GM12892 (cell line): ENCODE measurements around the gene STN1.
A peak's percentile ranks its signal among the peaks of the same experiment; 100 is the strongest.

ENCODE experiments used
- DNase-seq: peaks from one replicate; pipeline ENCODE4 v3.0.0; 2011; ENCODE audit not compliant: insufficient read length
- FAIRE-seq: peaks from 2 replicates; lab custom pipeline; 2011; peaks lifted over from hg19 to GRCh38; lab: Jason Lieb, UNC
- POLR2A ChIP-seq: IDR thresholded peaks from 2 replicates; pipeline ENCODE4 v1.6.1; 2011; ENCODE audit warnings: low read depth, low read length, control low read depth
- POLR2AphosphoS5 ChIP-seq: IDR thresholded peaks from 2 replicates; pipeline ENCODE4 v1.6.1; 2011; ENCODE audit warnings: low read depth, low read length, control low read depth
- TAF1 ChIP-seq: IDR thresholded peaks from 2 replicates; pipeline ENCODE4 v1.6.1; 2011; ENCODE audit warnings: low read depth, mild to moderate bottlenecking, control low read depth, low read length, borderline replicate concordance

The STN1 gene

DNA sequence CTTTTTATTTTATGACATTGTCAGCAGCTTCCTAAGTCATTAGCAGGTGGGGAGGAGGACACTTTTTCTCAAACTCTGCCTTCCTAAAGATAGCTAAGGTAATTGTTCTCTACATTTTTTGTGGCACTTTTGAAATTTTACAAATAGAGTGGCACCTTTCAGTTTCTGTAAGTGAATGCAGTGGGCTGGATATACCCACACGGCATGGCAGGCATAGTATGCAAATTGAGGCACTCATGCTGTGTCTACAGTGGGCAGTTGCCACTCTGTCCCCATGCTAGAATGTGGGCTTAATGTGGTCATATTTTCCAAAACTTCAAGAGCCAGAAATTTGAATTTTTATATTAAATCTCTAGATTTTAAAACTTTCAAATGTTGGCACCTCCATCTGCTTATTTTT is 49.8 kb downstream of the STN1 start:
- no peak for FAIRE-seq
- TF ChIP-seq TAF1 (no peak), POLR2A (no peak), POLR2AphosphoS5 (no peak)
- DNase-seq = no peak

GRCh38 chr10:103861505-103861904 is 56.5 kb downstream of the STN1 start:
- FAIRE-seq = no peak
- TF ChIP-seq POLR2A (no peak), POLR2AphosphoS5 (no peak), TAF1 (no peak)
- DNase-seq = no peak

GRCh38 chr10:103859161-103860086 is 58.6 kb downstream of the STN1 start:
- TF ChIP-seq TAF1 (no peak), POLR2A (no peak), POLR2AphosphoS5 (no peak)

DNA sequence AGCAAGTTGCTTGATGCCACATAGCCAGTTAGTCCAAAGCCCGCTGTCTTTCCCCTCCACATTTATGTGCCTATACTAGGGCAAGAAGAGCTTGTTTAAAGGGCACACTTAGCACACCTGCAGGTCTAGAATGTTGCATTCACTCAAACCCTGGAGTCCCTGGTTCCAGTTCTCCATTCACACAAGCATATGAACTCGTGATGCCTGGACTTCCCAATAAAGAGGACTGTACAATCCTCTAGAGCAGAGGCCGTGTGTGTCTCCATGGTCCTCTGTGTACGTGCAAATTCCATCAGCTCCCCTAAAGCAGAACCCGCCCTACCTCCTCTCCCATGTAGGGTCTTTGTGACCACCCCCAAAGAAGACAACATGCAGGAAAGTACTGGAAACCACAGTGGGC is 59.6 kb downstream of the STN1 start:
- DNase-seq (no peak), FAIRE-seq (no peak)
- TF ChIP-seq POLR2A (no peak), TAF1 (no peak), POLR2AphosphoS5 (no peak)

More at GRCh38 chr10:103859161-103860086, 58.6 kb downstream of the STN1 start:
- FAIRE-seq (peak; percentile 82), DNase-seq (no peak)

GRCh38 chr10:103856797-103857170 is 61.2 kb downstream of the STN1 start:
- TF ChIP-seq POLR2AphosphoS5 (no peak), TAF1 (no peak), POLR2A (no peak)
- no peak for FAIRE-seq

GRCh38 chr10:103855852-103856796 is 61.9 kb downstream of the STN1 start:
- TF ChIP-seq POLR2AphosphoS5 = no peak
- TF ChIP-seq POLR2A = no peak
- TF ChIP-seq TAF1 = no peak
- FAIRE-seq (no peak), DNase-seq (no peak)

More at GRCh38 chr10:103856797-103857170, 61.2 kb downstream of the STN1 start:
- no peak for DNase-seq

DNA sequence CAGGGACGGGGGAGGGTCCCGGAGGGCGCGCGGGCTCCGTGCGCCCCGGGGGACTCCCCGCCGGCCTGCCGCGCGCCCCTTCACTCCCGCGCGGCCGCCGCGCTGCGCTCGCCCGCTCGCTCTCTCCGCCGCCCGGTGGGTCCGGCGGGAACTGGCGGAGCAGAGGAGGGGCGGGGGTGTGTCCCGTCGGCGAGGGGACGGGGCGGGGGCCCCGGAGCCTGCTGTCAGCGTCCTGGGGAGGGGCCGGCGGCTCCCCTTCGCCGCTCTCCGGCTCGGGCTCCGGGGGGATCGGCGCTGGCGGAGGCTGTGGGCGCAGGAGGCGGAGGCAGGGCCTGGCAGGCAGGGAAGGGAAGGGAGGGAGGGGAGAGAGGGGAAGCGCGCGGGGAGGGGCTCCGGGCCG is 62.6 kb downstream of the STN1 start, which contains the start of gene SH3PXD2A:
Gene SH3PXD2A (minus strand): TSS at position 153 of the 400 bp plus-strand sequence. CDS start 310 bp downstream, outside the sequence.
- TF ChIP-seq POLR2AphosphoS5 = no peak
- no peak for TF ChIP-seq TAF1
- TF ChIP-seq POLR2A = no peak
- DNase-seq (no peak), FAIRE-seq (no peak)

DNA sequence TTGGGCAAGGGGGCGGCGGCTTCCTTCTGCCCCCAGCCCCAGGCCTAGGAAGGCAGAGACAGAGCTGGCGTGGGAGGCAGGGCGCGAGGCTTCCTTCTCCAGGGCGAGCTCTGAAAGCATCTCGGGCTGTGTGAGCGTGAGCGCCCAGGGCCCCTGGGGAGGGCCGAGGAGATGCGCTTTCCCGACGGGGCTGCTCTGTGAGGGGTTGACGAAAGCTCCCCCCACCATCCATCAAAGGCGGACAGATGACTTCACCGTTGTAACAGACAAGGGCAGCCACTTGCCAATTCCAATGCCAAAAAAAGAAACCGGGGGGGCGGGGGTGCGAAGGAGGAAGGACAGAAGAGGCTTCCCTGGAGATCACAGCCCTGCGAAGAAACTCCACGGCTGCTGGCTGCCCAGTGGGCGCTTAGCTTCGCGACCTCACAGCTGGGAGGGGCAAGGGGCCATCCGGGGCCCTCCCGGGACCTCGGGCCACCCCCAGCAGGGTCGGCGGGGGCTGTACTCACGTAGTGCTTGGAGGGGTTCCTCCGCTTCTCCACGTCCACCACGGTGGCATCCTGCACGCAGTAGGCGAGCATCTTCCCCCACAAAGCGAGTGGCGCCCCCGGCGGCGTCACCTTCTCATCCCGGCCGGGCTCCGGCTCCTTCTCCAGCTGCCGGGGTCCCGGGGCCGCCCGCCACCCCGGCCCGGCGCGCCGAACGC is 63.1 kb downstream of the STN1 start:
- no peak for DNase-seq
- FAIRE-seq = no peak
- TF ChIP-seq TAF1 (no peak), POLR2A (no peak), POLR2AphosphoS5 (no peak)

DNA sequence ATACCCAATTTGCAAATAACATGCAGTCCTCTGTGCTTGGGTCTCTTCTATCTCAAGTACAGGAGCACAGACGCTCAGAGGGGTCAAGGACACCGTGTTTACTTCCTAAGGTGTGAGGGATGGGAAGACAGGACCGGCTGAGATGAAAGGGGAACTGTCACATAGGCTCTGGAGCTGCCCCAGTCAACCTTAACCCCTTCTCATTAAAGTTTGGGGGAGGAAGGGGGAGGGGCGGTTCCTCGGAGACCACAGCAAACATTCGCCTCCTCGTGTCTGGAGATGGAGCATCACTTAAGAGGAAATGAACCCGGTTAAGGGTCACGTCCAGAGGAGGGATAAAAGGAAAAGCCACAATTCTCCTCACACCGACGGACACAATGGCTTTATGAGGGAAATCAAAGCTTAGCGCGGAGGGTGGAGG is 63.7 kb downstream of the STN1 start:
- no peak for FAIRE-seq
- TF ChIP-seq POLR2AphosphoS5 = no peak
- TF ChIP-seq POLR2A = no peak
- TF ChIP-seq TAF1 = no peak
- no peak for DNase-seq

DNA sequence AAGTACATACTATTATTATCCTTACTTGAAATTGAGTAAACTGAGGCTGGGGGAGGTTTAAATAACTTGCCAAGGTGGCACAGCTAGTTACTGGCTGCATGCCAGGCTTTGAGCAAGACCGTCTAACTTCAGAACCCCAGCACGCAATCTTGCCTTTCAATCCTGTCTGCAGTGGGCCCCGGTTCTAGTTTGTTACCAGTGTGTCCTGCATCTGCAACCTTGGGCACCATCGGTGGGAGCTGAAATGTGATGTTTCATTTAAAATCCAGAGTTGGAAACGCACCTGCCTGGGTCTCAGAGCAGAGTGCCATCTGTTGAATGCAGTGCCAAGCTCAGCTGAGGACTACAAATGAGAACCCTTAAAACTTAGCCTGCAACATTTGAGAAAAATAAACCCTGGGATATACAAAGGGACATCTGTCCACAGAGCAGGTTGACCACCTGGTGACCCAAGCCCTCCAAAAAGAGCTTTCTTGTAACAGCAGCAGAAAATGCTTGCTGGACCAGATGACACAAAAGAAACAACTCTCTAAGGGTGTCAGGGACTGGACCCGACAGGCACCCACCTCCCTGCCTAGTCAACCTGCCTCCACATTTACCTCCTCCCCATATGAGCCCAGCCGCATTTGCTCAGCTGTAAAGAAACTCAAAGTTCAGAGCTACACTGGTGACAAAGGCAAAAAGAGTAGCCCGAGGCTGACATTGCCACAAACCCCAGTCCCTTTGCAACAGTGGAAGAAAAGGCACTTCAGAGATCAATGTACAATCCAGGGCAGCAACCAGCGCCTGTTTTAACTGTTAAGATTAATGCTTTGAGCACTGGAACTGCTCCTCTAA is 64.3 kb downstream of the STN1 start:
- peak; percentile 50 for FAIRE-seq
- DNase-seq = no peak
- TF ChIP-seq POLR2A (no peak), TAF1 (no peak), POLR2AphosphoS5 (no peak)
